Stimulated activated CD4-positive, alpha-beta T cell treated with anti-CD3 and anti-CD28 coated beads, Interleukin-15, amount 100 ng/mL, for 1 hour (primary cell): Measurements from ENCODE around the gene TBC1D12.
"Not testable (repeated sequence)": the region's sequence is repeated elsewhere in the genome, so short reads cannot be mapped to it uniquely, and the experiment has no call there.

Source experiments
- DNase-seq, 2 donors: peaks; one replicate each; pipeline ENCODE4 v3.0.0-alpha.2; 2020; ENCODE audit warnings: low read depth in 1 of 2, low spot score in 1 of 2

TBC1D12 gene

DNA sequence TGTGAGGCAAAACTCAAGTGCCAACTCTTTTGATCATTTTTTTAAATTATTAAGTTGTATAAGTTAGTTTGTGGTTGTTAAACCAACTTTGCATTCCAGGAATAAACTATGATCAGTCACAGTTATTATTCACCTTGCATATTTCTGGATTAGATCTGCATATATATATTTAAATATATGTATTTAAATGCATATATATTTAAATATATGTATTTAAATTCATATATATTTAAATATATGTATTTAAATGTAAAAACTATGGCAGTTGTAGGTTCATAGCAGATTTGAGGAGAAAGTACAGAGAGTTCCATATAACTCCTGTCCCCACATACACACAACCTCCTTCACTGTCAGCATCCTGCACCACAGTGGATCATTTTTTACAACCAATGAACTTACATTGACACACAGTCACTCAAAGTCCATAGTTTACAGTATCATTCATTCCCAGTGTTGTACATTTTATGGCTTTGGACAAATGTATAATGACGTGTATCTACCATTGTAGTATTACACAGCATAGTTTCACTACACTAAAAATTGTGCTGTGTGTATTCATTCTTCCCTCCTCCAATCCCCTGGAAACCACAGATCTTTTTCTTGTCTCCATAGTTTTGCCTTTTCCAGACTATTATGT lies 49.7 kb downstream of the TBC1D12 start:
- no peak for DNase-seq

DNA sequence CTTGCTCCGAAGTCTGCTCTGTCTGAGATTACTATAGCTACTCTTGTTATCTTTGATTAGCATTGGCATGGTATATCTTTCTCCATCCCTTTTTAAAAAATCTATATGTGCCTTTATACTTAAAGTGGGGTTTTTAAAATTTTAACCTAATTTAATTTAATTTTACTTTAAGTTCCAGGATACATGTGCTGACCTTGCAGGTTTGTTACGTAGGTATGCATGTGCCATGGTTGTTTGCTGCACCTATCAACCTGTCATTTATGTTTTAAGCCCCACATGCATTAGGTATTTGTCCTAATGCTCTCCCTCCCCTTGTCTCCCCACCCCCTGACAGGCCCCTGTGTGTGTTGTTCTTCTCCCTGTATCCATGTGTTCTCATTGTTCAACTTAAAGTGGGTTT lies 54.6 kb downstream of the TBC1D12 start:
- no peak for DNase-seq

DNA sequence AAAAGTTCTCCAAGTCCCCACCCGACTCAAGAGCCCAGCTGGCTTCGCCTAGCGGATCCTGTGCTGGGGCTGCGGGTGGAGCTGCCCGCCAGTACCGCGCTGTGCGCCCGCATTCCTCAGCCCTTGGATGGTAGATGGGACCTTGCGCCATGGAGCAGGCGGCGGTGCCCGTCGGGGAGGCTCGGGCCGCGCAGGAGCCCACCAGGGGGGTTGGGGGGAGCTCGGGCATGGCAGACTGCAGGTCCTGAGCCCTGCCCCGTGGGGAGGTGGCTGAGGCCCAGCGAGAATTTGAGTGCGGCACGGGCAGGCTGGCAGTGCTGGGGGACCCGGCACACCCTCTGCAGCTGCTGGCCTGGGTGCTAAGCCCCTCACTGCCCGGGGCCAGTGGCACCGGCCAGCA lies 57.0 kb downstream of the TBC1D12 start:
- no peak for DNase-seq

DNA sequence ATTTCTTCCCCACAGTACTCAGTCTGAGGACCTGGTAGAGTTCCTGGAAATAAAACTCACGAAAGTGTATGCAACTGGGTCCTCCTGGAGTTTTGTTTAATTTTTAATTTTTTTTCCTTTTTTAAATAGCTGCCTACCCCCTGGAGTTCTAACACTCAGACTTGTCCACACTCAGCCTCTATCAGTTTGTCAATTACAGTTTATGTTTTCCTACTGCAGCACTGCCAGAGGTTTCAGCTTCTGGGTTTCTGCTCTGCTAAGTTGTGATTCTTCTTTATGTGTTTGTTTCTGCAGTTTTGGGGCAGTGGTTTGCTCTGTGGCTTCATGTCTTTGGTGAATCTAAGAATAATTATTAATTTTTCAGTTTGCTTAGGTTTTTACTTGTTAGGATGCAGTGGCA lies 59.2 kb downstream of the TBC1D12 start:
- DNase-seq, result no peak

DNA sequence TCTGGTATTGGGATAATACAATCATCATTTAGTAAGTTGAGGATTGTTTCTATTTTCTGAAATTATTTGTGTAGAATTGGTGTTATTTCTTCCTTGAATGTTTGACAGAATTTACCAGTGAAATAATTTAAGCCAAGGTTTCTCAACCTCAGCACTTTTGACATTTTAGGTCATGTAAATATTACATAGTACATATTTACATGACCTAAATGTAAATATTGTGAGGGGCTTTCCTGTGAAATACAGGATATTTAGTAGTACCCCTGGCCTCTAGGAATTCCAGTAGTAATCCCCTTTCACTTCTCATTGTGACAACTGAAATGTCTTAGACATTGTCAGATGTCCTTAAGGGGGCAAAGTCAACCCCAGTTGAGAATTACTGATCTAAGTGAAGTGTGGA lies 59.8 kb downstream of the TBC1D12 start:
- no peak for DNase-seq

DNA sequence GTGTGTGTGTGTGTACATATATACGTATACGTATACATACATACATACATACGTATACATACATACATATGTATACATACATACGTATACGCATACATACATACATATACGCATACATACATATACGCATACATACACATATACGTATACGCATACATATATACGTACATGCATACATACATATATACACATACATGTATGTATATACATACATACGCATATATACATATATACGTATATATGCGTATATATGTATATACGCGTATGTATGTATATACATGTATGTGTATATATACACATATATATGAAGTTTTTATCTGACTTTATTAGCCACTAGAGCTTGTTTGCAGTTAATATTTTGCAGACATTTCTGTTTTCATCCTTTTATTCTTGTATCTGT lies 63.3 kb downstream of the TBC1D12 start:
- DNase-seq, result no peak

DNA sequence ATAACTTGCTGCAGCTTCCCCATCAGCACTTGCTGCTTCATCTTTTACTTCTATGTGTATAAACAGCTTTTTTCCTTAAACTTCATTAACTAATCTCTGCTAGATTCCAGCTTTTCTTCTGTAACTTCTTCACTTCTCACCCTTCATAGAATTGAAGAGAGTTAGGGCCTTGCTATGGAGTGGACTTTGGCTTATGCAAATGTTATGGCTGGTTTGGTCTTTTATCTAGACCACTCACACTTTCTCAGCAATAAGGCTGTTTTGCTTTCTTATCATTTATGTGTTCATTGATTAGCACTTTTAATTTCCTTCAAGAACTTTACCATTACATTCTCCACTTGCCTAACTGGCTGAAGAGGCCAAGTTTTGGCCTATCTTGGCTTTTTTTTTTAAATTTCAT lies 79.1 kb downstream of the TBC1D12 start:
- no peak for DNase-seq

DNA sequence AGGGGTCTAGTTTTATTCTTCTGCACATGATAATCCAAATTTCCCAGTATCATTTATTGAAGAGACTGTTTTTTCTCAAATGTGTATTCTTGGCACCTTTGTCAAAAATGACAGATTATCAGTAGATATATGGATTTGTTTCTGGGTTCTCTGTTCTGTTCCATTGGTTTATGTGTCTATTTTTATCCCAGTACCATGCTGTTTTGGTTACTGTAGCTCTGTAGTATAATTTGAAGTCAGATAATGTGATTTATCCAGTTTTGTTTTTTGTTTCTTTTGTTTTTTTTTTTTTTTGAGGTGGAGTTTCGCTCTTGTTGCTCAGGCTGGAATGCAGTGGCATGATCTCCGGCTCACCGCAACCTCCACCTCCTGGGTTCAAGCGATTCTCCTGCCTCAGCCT lies 81.6 kb downstream of the TBC1D12 start:
- DNase-seq, result no peak

DNA sequence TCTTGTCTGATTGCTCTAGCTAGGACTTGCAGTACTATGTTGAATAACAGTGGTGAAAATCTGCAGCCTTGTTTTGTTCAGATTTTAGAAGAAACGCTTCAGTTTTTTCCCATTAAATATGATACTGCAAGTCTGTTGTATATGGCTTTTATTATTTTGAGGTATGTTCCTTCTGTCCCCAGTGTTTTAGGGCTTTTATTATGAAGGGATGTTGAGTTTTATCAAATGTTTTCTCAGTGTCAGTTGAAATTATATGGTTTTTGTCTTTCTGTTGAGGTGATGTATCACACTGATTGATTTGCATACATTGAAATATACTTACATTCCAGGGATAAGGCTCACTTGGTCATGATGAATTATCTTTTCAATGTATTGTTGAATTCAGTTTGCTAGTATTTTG lies 82.8 kb downstream of the TBC1D12 start:
- no peak for DNase-seq

DNA sequence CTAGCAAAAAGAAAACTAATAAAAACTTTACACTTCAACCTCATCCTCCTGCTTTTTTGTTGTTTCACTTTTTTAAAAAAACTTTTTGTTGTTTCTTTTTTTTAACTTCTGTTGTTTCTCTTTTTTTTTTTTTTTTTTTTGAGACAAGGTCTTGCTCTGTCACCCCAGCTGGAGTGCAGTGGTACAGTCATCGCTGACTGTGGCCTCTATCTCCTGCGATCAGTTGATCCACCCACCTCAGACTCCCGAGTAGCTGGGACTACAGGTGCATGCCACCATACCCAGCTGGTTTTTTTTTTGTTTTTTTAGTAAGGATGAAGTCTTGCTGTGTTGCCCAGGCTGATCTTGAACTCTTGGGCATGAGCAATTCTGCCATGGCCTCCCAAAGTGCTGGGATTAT lies 85.2 kb downstream of the TBC1D12 start:
- DNase-seq, result no peak

DNA sequence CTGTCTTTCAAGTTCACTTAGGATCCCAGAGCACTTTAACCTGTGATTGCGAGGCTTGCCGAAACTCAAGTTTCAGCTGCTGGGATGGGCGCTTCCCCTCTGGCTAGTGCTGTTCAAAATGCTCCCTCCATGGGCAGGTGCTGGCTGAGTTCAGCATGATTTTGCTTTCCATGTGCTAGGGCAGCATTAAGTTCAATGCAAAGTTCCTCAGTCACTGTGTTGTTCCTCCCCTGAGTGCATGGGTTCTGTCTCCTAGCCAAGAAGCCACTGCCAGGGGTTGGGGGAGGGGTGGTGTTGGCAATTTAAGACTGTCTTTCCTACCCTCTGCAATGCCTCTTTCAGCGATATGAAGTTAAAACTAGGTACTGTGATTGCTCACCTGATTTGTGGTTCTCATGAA lies 86.8 kb downstream of the TBC1D12 start:
- no peak for DNase-seq

DNA sequence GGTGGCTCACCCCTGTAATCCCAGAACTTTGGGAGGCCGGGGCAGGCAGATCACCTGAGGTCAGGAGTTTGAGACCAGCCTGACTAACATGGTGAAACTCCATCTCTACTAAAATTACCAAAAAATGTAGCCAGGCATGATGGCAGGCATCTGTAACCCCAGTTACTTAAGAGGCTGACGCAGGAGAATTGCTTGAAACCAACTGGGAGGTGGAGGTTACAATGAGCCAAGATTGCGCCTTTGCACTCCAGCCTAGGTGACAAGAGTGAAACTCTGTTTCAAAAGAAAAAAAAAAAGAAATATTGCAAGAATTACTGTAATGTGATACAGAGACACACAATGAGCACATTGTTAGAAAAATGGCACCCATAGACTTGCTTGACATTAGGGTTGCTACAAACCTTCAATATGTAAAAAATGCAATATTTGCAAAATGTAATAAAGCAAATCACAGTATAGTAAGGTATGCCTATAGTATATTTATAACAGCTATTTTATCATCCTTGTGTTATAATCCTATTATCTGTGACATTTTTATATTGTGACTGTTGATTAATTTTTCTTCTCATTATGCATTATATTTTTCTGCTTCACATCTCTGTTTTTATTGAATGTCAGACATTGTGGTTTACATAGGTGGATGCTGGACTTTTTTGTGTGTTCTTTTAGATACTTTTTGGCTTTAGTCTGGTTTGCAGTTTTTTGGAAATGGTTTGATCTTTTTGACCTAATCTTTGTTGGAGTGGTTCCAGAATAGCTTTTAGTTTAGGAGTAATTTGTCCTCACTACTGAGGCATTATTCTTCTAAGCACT lies 87.8 kb downstream of the TBC1D12 start:
- no peak for DNase-seq

DNA sequence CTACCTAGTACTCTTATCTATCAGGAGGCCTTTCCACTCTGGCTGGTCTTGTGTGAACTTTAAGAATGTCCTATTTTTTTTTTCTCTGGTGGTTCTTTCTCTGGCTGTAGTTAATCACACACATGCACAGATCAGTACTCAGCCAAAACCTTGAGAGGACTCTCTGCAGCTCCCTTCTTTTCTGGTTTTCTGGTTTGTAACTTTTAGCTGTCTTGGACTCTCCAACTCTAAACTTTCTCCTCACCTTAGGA lies 88.4 kb downstream of the TBC1D12 start:
- DNase-seq, result no peak

DNA sequence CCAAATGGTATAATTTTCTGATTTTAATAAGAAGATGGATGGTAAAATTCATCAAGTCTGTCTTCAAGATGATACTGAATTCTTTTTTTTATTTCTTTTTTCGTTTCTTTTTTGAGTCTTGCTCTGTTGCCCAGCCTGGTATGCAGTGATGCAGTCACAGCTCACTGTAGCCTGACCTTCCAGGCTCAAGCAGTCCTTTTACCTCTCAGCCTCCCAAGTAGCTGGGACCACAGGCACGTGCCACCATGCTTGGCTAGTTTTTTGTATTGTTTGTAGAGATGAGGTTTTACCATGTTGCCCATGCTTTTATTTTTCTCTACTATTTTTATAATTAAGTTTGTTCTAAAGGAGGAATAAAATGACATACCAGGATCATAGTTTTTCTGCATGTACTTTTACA lies 91.1 kb downstream of the TBC1D12 start:
- no peak for DNase-seq

DNA sequence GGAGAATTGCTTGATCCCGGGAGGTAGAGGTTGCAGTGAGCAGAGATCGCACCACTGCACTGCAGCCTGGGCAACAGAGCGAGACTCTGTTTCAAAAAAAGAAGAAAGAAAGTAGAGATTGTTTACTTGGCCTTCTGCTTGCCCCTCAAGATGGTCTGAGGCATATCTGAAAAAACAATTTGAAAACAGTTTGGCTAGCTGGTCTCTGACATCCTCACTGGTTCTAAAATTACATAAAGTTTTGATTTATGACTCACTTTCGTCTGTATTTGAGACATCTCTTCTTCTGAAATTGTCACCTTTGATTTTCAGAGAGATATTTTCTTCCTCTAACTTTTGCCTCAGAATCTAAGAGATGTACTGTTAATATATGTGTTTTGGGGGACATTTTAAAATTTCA lies 93.7 kb downstream of the TBC1D12 start:
- DNase-seq, result no peak

DNA sequence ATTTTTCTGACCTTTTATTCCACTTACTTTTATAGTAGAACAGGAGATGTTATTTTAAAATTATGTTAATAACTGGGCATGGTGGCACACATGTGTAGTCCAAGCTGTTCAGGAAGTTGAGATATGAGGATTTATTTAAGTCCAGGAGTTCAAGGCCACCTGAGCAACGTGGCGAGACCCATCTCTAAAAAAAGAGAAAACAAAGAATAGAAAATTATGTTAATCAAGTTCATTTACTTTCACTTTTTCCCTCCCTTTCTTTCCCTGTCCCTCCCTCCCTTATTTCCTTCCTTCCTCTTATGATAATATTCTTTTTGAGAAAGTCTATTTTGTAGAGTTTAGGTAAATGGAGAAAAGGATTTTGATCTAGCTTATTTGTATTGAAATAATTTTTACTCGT lies 94.3 kb downstream of the TBC1D12 start:
- no peak for DNase-seq

DNA sequence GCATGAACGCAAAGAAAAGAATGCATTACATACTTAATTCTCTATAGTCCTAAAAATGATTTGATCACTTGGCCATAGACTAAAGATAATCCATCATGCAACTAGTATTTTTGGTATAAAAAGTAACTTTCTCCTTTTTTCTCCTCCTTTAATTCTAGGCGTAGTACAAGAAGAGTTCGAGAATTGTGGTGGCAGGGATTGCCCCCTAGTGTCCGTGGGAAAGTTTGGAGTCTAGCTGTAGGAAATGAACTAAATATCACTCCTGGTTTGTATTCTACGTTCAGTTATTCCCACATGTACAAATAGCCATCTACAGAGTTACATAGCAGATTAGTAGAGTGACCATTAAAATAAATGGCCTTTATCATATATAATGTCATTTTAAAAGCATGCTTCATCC lies 97.7 kb downstream of the TBC1D12 start:
- DNase-seq, result no peak

DNA sequence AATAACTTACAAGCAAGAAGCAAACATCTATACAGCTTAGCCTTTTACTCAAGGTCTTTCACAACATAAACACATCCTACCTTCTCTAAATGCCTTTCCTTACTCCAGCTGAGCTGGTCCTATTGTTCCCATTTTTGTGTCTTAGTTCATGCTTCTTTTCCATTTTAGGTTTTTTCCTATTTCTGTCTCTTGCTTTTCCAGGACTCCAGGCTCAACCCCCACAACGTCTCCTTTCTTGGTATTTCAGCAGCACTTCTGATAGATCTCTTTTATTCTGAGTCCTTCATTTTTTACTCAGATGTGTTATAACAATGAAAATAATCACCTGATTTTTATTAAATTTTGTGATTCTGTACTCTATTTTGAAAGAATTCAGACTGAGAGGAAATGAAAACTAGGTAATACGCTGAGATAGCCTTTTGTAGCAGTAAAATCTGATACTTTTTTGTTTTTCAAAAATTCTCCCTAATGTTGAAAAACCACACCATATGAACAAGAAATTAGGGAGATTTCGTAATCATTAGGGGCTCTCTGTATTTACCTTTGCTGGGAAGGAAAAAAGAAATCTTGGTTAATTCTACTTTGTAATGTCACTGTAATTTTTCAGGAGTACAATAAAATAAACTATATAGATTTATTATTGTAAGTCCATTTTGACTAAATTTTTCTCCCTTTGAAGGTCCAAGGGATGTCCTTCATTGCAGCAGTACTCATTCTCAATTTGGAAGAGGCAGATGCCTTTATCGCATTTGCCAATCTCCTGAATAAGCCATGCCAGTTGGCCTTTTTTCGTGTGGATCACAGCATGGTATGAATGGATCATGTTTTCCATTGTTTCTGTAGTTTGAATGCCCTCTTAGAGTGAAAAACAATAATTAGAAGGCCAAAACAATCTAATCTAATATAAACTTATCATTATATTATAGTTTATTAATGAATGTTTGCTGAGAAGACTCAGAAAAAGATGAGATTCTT lies 119.2 kb downstream of the TBC1D12 start:
- no peak for DNase-seq

DNA sequence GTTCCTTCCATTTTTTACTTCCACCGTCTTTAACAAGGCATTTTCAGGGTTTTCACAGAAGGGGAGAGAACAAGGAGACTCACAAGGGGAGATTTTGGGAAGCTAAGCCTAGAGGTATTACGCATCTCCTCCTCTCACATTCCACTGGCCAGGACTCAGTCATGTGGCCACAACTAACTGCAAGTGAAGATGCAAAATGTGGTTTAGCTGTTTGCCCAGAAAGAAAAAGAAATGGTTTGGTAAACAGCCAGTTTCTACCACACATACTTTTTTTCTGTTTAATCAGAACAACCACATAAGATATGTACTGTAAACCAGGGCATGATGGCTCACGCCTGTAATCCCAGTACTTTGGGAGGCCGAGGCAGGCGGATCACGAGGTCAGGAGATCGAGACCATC lies 121.8 kb downstream of the TBC1D12 start:
- DNase-seq, result no peak

DNA sequence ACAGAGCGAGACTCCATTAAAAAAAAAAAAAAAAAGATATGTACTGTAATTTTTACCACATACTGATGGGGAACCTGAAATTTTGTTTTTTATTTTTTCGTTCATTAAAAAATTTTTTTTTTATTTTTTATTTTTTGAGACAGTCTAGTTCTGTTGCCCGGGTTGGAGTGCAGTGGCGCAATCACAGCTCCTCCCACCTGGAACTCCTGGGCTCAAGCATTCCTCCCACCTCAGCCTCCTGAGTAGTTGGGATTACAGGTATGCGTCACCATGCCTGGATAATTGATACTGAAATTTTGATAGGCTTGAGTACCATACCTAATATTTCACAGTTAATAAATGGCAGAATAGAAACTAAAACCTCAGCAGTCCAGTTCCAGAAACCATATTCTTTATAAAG lies 122.4 kb downstream of the TBC1D12 start:
- no peak for DNase-seq

DNA sequence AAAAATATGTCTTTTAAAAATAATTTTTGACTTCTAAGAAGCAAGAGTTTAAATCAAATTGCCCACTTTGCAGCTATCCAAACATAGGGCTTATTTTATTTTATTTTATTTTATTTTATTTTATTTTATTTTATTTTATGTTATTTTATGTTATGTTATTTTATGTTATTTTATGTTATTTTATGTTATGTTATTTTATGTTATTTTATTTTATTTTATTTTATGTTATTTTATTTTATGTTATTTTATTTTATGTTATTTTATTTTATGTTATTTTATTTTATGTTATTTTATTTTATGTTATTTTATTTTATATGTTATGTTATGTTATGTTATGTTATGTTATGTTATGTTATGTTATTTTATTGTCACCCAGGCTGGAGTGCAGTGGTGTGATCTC lies 129.2 kb downstream of the TBC1D12 start:
- DNase-seq, result not testable (repeated sequence)

DNA sequence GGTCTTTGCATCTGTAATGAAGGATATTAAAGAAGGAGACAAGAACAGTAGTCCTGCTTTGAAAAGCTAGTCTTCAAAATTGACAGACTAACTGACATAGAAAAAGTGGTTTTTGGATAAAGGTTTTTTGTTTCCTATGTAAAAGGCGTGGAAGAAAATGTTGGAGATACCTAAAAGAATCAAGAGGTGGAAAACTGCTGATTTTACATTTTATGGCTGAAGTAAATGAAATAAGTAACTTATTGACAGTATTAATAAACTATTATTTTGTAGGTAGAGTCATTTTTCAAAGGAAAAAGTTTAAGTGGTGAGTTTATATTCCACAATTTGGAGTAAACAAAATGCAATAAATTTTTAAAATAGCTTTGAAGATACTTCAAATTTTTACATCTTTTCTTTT lies 130.7 kb downstream of the TBC1D12 start:
- DNase-seq, result no peak
